LNCAP (cell line): ENCODE measurements around the gene LDLRAD2.

Source experiments
- CTCF ChIP-seq: fragments of 450-650 bp; IDR thresholded peaks from 2 replicates; pipeline ENCODE4 v1.5.1; 2017; ENCODE audit warnings: mild to moderate bottlenecking

The LDLRAD2 gene

GRCh38 chr1:21833392-21833976, 21.4 kb downstream of the LDLRAD2 start:
- no peak for TF ChIP-seq CTCF

GRCh38 chr1:21834094-21834493, 22.0 kb downstream of the LDLRAD2 start:
- no peak for TF ChIP-seq CTCF

- TF ChIP-seq CTCF, result no peak
Measured at GRCh38 chr1:21834666-21835065, 22.6 kb downstream of the LDLRAD2 start.

GRCh38 chr1:21836010-21836409, 23.9 kb downstream of the LDLRAD2 start:
- TF ChIP-seq CTCF, result no peak

- TF ChIP-seq CTCF, result no peak
Measured at GRCh38 chr1:21836729-21837128, 24.7 kb downstream of the LDLRAD2 start.

- no peak for TF ChIP-seq CTCF
Measured at GRCh38 chr1:21837476-21837875, 25.4 kb downstream of the LDLRAD2 start.

- TF ChIP-seq CTCF, result no peak
Measured at GRCh38 chr1:21838359-21839157, 26.5 kb downstream of the LDLRAD2 start.
